Upper lobe of right lung (tissue), 1 donor: ENCODE results near the gene NEU1. TPM values are rescaled to one million over a fixed set of nuclear protein-coding genes. Genes with fewer than 3 reads are reported as not detected.

Source experiments
- ATAC-seq: fragments of 200-7000 bp; cut with Tn5 transposase; one replicate; pipeline ENCODE4 v1.9.1; 2020; ENCODE audit warnings: mild to moderate bottlenecking, moderate library complexity
- DNase-seq: peaks from one replicate; pipeline ENCODE4 v3.0.0-alpha.2; 2020
- H3K27ac ChIP-seq: fragments of 200-600 bp; one replicate; pipeline ENCODE4 v1.8.0; 2022
- H3K27me3 ChIP-seq: fragments of 200-600 bp; one replicate; pipeline ENCODE4 v1.8.0; 2022; ENCODE audit warnings: mild to moderate bottlenecking
- H3K36me3 ChIP-seq: fragments of 200-600 bp; one replicate; pipeline ENCODE4 v1.8.0; 2022
- H3K4me1 ChIP-seq: fragments of 200-600 bp; one replicate; pipeline ENCODE4 v1.8.0; 2022
- H3K4me3 ChIP-seq: fragments of 200-600 bp; one replicate; pipeline ENCODE4 v1.8.0; 2022; ENCODE audit warnings: mild to moderate bottlenecking
- H3K9me3 ChIP-seq: fragments of 200-600 bp; one replicate; pipeline ENCODE4 v1.8.0; 2022
- CTCF ChIP-seq: fragments of 200-600 bp; IDR thresholded peaks from one replicate; pipeline ENCODE4 v1.8.0; 2022; ENCODE audit warnings: antibody characterized with exemption
- intact Hi-C: fragments of 100-400 bp; cut with DNase I; formaldehyde crosslinking; loops from one replicate; pipeline ENCODE4 v1.11.0; 2022
- total RNA-seq: library from RNA; stranded (reverse); fragmentation: NEBNext Ultra II Directional; extraction: Animal tissue kit (Norgen Biotek cat#: 25700); gene quantifications from one replicate; pipeline ENCODE4 v1.2.1, GENCODE V29; 2021
- donor health status: DM: no; HTN: yes; CAD: no; lungs with severe emphysema.

NEU1 gene
- total RNA-seq, 1 donor from 2014 or later, result 81.0 TPM

- ATAC-seq (no peak), DNase-seq (no peak)
- peaks cover 32% of the 10 kb centered on the region for H3K36me3 ChIP-seq
- H3K27me3 ChIP-seq, result no peaks in the 10 kb centered on the region
- no peak for TF ChIP-seq CTCF
- no peaks in the 10 kb centered on the region for H3K9me3 ChIP-seq
- H3K27ac ChIP-seq, result peak overlapping the region; percentile 66
- intact Hi-C loops, result no loop called here
- H3K4me1 ChIP-seq, result peaks cover 16% of the 10 kb centered on the region
- H3K4me3 ChIP-seq, result peak overlapping the region; percentile 100
These were observed 34.4 kb upstream of the NEU1 start for GRCh38 chr6:31896856-31897611.

- Histone ChIP-seq H3K9me3 (no peaks in the 10 kb centered on the region), H3K27me3 (no peaks in the 10 kb centered on the region), H3K27ac (peak overlapping the region; percentile 66), H3K4me1 (peaks cover 16% of the 10 kb centered on the region), H3K4me3 (peak overlapping the region; percentile 100), H3K36me3 (peaks cover 37% of the 10 kb centered on the region)
- no peak for TF ChIP-seq CTCF
- intact Hi-C loops, result no loop called here
- no peak for ATAC-seq
- no peak for DNase-seq
These were observed 33.9 kb upstream of the NEU1 start for GRCh38 chr6:31896493-31896855.

- no peak overlapping the region for H3K4me3 ChIP-seq
- H3K4me1 ChIP-seq, result peaks cover 6% of the 10 kb centered on the region
- no peaks in the 10 kb centered on the region for H3K27me3 ChIP-seq
- no peaks in the 10 kb centered on the region for H3K9me3 ChIP-seq
- ATAC-seq, result no peak
- no peak overlapping the region for H3K27ac ChIP-seq
- H3K36me3 ChIP-seq, result peaks cover 67% of the 10 kb centered on the region
- no peak for TF ChIP-seq CTCF
- intact Hi-C loops, result no loop called here
- no peak for DNase-seq
These were observed 30.2 kb upstream of the NEU1 start for GRCh38 chr6:31892821-31893220.

GRCh38 chr6:31889331-31889972, 26.8 kb upstream of the NEU1 start:
- intact Hi-C loops, result no loop called here
- H3K27me3 ChIP-seq, result no peaks in the 10 kb centered on the region

More at GRCh38 chr6:31889331-31889972, 26.8 kb upstream of the NEU1 start:
- no peak overlapping the region for H3K27ac ChIP-seq
- no peak overlapping the region for H3K4me3 ChIP-seq
- peaks cover 84% of the 10 kb centered on the region for H3K36me3 ChIP-seq
- no peak for TF ChIP-seq CTCF
- no peaks in the 10 kb centered on the region for H3K4me1 ChIP-seq
- DNase-seq (no peak), ATAC-seq (no peak)
- no peaks in the 10 kb centered on the region for H3K9me3 ChIP-seq
